HG03066 (cell line): ENCODE results near the gene CORT.
"Not testable (repeated sequence)": the region's sequence is repeated elsewhere in the genome, so short reads cannot be mapped to it uniquely, and the experiment has no call there.

Experiments used
- ATAC-seq: cut with Tn5 transposase; IDR thresholded peaks from one replicate; pipeline ENCODE4 v1.9.1; 2021; ENCODE audit warnings: low read depth; ENCODE audit not compliant: unreplicated experiment

Gene CORT

DNA sequence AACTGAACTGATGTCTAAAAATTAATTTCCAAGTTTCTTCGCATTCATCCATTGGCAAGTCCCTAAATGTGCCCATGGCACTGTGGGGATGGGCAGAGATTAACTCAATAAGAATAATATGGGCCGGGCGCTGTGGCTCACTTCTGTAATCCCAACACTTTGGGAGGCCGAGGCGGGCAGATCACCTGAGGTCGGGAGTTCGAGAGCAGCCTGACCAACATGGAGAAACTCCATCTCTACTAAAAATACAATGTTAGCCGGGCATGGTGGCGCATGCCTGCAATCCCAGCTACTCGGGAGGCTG lies 24.4 kb downstream of the CORT start:
- not testable (repeated sequence) for ATAC-seq

- peak; percentile 61 for ATAC-seq
Observed at GRCh38 chr1:10474613-10475507, 25.0 kb downstream of the CORT start, which contains the start of gene PEX14. TSS of gene PEX14 (plus strand) at chr1:10474950. CDS start at chr1:10474967, 17 bp downstream.

DNA sequence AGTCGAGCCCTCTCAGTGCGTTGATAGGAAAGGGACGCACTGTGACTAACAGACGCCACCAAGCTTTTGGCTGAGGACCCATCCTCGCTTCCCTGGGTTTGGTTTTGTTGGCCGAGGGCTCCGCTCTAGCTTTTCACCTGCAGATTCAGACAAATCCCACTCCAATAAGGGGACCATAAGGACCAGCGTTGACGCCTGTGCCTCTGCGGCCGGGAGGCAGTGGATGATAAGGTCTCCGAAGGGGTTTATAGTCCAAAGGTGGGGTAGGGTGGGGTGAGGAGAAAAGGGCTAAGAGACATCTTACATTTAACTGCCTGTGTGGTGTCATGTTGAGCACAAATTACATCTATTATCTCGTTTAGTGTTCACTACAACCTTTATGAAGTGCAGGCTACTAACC lies 25.7 kb downstream of the CORT start:
- ATAC-seq, result no peak

GRCh38 chr1:10479296-10479695 lies 29.5 kb downstream of the CORT start:
- ATAC-seq, result no peak

DNA sequence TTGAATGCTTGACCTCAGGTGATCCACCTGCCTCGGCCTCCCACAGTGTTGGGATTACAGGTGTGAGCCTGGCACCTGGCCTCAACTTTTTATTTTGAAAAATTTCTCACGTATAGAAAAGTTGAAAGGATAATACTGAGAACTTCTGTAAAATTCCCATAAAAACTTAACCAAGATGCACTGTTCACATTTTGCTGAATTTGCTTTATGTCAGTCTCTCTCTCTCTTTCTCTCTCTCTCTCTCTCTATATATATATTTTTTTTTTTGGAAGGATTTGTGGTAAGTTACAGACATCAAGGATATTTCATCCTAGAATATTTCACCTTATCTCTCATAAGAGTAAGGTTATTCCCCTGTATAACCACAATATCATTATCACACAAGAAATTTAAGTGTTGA lies 30.8 kb downstream of the CORT start:
- no peak for ATAC-seq

- ATAC-seq, result no peak
Observed at GRCh38 chr1:10484521-10484920, 34.7 kb downstream of the CORT start.

DNA sequence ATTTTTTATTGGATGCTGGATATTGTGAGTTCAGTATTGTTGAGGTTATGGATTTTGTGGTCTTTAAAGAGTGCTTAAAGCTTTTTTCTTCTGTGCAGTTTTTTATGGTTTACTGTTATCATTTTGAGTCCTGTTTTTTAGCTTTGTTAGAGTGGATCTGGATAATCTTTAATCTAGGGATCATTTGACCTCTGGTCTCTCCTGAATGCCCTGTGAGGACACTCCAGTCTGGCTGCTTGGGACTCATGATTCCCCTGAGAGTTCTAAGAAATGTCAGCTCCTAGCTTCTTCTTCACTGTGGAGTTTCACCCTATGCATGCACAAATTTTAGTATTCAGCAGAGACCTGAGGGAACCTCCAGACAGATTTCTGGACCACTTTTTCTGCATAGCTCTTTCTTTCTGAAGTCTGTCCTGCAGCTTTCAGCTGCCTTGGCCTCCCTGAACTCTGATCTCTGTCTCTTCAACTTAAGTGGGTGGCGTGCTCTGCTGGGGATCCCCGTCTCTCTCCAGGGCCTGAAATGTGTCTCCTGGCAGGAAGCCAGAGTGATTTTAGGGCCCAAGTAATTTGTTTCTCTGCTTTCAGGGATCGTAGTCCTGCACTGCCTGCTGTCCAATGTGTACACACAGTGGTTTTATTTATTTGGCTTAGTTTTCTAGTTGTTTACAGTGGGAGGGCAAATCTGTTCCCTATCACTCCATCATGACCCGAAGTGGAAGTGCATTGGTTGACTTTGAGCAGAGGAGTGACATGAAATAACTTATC lies 39.6 kb downstream of the CORT start:
- no peak for ATAC-seq

DNA sequence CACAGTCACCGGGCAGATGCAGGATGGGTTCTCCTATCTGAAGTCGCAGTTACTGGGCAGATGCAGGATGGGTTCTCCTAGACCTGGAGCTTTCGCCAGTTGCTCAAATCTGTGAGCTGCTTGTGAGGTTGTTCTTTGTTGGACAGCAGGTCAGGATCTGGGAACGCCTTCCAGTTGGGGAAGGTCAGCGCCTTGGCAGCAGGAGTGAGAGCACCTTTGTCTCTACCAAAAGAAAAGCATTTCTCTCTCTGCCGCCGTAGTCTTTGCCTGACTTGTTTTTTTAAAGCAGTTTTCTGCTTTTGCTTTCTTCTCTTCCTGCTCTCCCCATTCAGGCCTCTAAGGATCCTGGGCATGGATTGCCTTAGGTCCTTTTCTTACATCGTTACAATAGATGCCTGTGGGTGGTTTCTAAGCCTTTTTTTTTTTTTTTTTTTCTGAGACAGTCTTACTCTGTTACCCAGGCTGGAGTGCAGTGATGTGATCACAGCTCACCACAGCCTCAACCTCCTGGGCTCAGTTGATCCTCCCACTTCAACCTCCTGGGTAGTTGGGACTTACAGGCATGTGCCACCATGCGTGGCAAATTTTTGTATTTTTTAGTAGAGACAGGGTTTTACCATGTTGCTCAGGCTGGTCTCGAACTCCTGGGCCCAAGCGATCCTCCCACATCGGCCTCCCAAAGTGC lies 40.6 kb downstream of the CORT start:
- no peak for ATAC-seq

- no peak for ATAC-seq
Observed at GRCh38 chr1:10494418-10494753, 44.6 kb downstream of the CORT start.

DNA sequence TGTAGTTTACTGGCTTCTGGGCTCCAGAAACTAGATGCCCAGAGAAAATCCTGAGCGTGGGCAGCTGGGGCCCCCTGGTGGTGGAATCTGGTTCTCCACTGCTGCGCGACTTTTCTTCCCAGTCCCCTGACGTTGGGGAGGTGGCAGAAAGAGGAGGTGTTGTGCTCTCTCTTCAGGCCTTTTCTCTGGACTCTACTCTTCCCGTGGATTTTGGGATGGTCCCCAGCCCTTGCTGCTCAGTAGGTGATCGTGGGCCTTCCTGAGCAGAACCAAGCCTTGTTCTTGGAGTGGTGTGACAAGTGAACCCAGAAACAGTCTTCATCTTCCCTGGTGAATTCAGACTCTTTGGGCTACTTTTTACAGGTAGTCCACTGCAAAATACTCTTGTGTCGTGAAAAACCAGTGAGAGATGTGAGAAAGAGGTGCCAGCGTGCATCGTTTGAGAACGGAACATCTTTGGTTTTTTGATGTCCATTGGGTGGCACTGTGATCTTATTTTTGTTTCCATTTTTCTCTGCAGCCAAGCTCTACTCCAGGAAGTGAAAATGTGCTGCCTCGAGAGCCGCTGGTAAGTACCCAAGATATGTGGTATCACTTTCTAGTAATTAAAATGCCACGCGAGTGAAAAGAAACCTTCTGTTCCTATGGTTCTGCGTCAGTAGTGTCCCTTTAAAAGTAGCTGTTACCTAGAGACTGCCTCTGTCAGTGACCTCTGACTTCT lies 45.1 kb downstream of the CORT start:
- peak; percentile 78 for ATAC-seq

DNA sequence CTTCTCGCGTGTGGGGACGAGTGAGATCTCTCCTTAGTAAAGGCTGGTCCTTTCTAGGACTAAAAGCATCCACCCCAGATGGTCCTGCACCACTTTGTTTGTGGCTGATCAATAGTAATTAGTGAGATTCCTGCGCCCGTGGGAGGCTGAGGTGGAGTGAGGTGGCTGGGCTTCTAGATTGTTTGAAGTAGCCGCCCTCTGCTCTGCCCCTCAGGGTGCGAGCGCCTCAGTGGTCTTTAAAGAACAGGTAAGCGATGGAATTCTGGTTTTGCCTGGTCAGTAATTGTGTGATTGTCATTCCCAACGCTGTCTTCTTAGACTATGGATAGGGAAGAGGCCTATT lies 45.6 kb downstream of the CORT start:
- ATAC-seq, result no peak

GRCh38 chr1:10495952-10496351 lies 46.1 kb downstream of the CORT start:
- ATAC-seq, result no peak

GRCh38 chr1:10497109-10497508 lies 47.3 kb downstream of the CORT start:
- ATAC-seq, result no peak

DNA sequence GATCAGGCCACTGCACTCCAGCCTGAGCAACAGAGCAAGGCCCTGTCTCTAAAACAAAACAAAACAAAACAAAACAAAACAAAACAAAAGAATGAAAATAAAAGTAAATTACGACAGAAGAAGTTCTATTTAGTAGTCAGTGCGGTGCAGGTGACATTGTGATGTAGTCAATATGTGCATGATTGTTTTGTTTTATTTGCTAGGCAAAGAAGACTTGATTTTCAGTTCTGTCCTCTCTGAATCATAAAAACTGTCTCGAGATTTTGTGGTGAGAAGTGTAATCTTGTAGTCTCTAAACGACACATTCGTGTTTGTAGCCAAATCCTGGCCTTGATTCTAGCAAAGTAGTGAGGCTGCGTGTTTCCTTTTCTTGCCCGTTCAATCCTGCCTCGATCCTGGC lies 48.4 kb downstream of the CORT start:
- no peak for ATAC-seq
